GM19239 (cell line): ENCODE data around the gene SLC35E2B.

Experiments
- DNase-seq: peaks from one replicate; pipeline ENCODE4 v3.0.0; 2011; ENCODE audit warnings: low spot score; ENCODE audit not compliant: insufficient read length
- FAIRE-seq: peaks from 2 replicates; lab custom pipeline; 2011; peaks lifted over from hg19 to GRCh38; lab: Jason Lieb, UNC

SLC35E2B gene

DNA sequence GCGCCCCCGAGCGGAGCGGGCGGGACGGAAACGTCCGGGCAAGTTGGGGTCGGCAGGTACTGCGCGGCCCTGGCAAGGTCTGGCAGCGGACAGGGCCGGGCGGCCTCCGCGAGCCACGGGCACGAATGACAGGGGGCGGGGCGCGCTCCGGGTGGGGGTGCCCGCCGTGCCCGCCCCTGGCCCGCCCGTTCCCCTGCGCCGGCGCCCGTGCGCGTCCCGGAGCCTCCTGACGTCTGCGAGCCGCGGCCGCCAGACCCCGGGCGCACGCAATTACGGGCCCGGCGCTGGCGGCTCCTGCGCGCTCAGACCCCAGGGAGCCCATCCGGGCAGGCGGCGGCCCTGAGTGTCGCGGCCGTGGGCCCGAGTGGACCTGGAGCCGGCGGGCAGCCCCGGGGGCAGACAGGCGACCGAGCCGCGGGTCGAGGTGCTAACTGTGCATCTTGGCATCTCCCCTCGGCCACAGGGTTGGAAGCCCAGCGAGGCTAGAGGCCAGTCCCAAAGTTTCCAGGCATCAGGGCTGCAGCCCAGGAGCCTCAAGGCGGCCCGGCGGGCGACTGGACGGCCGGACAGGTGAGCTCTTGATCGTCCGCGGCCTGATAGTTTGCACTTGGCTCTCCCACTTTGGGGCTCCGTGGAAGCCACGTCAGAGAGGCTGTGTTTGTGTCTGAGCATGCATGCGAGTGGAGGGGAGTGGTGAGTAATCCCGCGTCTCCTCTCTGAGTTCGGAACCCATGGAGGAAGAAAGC, 76.4 kb downstream of the SLC35E2B start:
- FAIRE-seq (no peak), DNase-seq (no peak)

- FAIRE-seq = peak; percentile 98
Measured at GRCh38 chr1:1615256-1616044, 77.1 kb downstream of the SLC35E2B start, which contains the start of gene MIB2. MIB2 (plus strand) TSS chr1:1615500; CDS start chr1:1623453, 7,953 bp downstream.

DNA sequence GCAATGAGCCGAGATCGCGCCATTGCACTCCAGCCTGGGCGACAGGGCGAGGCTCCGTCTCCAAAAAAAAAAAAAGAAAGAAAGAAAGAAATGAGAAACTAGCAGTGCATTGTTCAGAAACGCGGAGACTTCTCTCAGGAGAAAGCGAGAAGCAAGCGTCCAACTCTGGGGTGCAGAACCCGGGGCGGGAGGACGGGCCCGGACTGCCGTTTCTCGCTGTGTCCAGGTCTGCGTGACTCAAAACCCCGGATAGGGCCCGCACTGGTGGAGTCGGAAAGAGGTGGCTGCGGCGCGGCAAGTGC, 77.7 kb downstream of the SLC35E2B start:
- no peak for DNase-seq
- FAIRE-seq = no peak

More at GRCh38 chr1:1615256-1616044, 77.1 kb downstream of the SLC35E2B start, which contains the start of gene MIB2:
- peak; percentile 100 for DNase-seq

- DNase-seq = no peak
- no peak for FAIRE-seq
Measured at GRCh38 chr1:1614204-1614953, 78.2 kb downstream of the SLC35E2B start.

- DNase-seq = no peak
- no peak for FAIRE-seq
Measured at GRCh38 chr1:1613509-1614082, 79.0 kb downstream of the SLC35E2B start.

- FAIRE-seq (no peak), DNase-seq (no peak)
Measured at GRCh38 chr1:1612104-1612400, 80.5 kb downstream of the SLC35E2B start.

- DNase-seq (no peak), FAIRE-seq (no peak)
Measured at GRCh38 chr1:1610796-1611195, 81.8 kb downstream of the SLC35E2B start.

DNA sequence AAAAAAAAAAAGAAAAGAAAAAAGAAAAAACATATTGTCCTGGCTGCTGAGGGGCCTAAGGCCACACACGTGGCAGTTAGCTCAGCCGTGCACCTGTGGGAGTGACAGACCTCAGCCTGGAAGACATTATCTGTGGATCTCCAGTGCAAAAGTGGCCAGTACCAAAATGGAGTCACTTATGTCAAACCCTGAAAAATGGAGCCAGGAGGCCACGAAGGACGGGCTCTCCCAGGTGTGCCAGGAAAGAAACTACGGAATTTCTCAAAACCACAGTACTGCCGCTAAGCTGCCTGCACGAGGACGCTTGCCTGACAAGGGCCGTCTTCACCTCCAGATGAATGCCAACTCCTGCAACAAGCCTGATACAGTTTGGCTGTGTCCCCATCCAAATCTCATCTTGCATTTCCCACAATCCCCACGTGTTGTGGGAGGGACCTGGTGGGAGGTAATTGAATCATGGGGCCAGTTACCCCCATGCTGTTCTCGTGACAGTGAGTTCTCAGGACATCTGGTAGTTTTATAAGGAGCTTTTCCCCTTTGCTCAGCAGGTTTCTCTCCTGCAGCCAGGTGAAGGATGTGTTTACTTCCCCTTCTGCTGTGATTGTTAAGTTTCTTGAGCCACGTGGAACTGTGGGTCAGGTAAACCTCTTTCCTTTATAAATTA, 82.6 kb downstream of the SLC35E2B start:
- DNase-seq = no peak
- FAIRE-seq = no peak
